Colon (tissue), 2 donors: ENCODE results near the gene RPTOR.

ENCODE experiments used
- FAIRE-seq: peaks from 2 replicates; lab custom pipeline; 2012; peaks lifted over from hg19 to GRCh38; lab: Jason Lieb, UNC
- donor health status: control.
- donor health status: control.

Gene RPTOR

GRCh38 chr17:80851277-80851925 lies 306.8 kb downstream of the RPTOR start:
- FAIRE-seq = no peak

DNA sequence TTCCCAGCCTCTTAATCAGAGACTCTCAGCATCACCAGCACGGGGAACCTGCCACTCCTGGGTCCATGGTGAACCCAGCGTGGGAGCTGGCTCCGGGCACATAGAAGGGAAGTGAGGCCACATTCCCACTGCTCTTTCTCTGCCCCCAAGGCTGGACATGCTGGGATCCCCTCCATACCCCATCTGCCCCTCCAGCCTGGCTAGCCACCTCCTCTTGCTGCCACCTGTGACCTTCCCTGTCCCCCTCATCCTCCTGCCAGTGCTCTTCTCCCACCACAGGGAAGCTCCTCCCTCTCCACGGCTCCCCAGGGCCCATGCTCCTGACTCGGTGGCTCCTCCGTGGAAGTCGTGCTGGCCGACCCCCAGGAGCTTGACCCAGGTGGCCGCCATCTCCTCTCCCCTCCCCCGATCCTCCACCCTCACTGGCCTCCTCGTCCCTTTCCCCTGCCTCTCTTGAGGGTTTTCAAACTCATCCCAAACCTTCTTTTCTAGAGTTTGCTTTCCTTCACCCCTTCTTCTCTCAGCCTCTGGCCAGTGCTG lies 307.9 kb downstream of the RPTOR start:
- FAIRE-seq = no peak

- FAIRE-seq = no peak
Measured at GRCh38 chr17:80853076-80853475, 308.4 kb downstream of the RPTOR start.

GRCh38 chr17:80854220-80854619 lies 309.6 kb downstream of the RPTOR start:
- FAIRE-seq = no peak

- FAIRE-seq = no peak
Measured at GRCh38 chr17:80855196-80855947, 310.7 kb downstream of the RPTOR start.

- FAIRE-seq = no peak
Measured at GRCh38 chr17:80855948-80856862, 311.6 kb downstream of the RPTOR start.

GRCh38 chr17:80856863-80857755 lies 312.5 kb downstream of the RPTOR start:
- no peak for FAIRE-seq

GRCh38 chr17:80857756-80858171 lies 313.1 kb downstream of the RPTOR start:
- FAIRE-seq = no peak

DNA sequence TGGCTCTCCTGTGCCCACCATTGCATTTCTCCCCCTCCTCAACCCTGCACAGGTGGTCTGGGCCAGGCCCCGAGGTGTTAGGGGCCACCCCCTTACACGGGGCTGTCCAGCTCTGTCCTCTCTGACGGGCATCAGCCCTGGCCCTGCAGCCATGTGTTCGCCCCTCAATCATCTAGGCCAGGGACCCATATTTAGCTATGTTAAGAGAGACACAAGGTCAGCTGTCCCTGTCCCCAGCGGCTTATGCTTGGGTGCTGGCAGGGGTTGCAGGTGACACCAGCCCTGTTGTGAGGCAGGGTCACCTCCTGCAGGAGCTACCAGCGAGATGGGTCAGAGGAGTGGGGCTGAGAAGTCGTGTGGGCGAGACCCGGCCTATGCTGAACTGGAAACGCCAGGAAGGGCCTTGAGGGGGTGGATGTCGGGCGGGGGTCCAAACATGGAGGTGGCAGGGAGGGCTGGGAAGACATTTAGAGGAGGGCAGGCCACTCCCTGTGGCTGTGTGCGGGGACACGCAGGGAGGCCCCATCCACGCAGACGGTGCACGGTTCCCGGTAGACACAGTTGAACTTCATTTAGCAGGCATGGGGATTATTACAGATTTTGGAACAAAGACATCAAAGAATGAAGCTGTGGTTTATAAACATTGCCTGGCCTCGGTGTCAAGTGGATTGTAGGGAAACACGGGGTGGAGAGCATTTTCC lies 313.8 kb downstream of the RPTOR start:
- FAIRE-seq = no peak

DNA sequence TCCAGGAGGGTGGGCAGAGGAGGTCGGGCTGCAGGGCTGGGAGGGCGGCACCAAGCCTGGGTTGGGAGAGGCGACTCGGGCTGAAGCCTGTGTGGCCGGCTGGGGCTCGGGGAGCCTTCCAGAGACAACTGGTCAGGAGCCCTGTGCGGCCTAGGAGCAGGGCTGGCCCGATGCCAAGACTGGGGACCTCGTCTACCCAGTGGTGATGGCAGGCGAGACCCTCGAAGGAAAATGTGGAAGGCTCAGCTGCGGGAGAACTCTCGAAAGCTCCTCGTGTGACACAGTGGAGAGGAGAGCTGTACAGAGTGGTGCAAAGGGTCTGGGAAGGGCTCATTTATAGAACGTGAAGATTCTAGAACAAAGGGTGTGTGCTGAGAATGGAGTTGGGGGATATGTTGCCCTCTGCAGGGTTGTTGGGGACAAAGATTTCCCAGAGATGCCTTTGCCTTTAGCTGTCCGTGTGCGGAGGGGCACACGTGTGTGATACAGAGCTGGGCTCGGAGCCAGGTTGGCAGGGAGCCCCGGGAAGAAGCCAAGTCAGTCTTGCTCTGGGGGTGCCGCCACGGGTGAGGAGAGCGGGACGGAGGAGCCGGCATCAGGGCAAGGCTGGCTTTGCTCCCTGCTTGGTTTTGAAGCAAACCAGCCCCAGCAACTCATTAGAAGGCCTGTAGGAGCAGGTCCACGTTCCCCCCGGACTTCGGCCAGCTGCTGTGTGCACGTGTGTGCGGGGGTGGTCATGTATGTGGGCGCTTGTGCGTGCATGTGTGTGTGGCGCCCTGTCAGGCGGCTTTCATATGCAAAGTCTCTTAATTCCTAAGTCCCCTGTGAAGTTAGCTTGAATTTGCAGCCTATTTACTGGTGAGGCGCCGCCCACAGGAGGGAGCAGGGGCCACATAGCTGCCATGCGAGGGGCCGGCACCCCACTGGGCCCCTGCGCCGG lies 314.6 kb downstream of the RPTOR start:
- FAIRE-seq = no peak

DNA sequence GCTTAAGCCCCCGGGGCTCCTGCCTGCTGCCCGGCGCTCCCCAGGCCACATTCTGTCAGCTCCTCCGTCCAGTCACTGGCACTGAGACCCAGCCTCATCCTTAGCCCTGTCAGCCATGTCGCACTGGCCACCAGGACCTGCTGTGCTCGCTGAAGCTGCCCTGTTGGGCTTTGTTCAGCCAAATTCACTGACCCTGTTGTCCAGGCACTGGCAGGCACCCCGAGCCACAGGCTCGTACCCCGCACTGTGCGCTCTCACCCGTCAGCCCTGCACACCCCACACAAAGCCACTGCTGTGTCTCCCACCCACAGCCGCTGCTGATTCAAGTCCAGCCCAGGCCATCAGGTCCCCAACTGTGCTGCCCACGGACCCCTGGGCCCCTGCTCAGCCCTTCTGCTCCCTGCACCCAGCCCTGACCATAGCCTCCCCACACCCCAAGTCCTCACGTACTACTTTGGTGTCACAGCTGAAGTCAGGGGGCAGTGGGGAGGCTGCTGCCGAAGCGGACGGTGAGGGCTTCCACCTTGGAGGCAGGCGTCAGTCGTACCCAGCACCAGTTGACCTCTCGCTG lies 315.5 kb downstream of the RPTOR start:
- FAIRE-seq = no peak

DNA sequence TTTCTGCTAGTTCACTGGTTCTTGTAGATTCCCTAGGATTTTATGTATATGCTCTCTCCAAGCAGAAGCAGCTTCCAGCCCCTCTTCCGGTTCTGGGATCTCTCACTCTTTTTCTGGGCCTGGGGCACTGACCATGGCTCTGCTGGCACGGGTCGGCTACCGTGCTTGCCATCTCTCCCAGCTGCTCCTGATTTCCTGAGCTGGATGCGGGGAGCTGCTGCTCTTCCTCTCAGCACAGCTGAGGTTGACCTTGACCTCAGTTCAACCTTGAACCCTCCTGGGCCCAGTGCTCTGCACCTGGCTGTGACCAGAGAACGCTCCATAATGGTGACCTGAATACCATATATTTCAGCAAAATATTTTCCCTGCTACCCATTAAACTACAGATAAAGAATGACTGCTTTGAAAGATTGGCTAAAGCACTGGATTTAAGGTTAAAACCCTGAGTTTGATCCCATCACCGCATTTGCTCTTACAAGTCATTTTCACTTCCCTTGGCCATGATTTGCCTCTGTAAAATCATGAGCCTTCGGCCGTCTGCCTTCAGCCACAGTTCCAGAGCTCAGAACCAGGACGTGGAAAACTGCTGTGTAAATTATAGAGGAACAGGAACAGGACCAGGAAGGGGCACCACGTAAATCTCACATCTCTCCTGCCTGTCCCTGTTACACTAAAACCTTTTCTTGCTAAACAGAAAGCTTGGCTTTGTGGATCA lies 316.2 kb downstream of the RPTOR start:
- FAIRE-seq = no peak

DNA sequence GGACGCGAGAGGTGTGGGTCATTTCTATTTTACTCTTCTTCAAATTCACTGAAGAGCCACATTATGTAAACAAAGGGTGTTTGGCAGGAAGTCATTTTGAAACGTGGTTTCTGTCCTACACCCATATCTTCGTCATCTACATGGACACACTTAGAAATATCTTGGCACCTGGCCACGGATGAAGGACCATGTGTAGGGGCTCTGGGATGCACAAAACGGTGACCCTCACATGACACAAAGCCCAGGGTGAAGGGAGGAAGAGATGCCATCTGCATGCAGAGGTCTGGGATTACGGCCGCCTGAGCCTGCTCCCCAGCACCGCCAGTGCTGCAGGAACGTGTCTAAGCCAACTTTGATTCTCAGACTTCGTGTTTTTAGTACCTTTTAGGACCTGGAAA lies 316.8 kb downstream of the RPTOR start:
- FAIRE-seq = no peak

GRCh38 chr17:80861892-80862291 lies 317.3 kb downstream of the RPTOR start:
- no peak for FAIRE-seq

GRCh38 chr17:80862481-80862961 lies 317.9 kb downstream of the RPTOR start:
- FAIRE-seq = no peak

DNA sequence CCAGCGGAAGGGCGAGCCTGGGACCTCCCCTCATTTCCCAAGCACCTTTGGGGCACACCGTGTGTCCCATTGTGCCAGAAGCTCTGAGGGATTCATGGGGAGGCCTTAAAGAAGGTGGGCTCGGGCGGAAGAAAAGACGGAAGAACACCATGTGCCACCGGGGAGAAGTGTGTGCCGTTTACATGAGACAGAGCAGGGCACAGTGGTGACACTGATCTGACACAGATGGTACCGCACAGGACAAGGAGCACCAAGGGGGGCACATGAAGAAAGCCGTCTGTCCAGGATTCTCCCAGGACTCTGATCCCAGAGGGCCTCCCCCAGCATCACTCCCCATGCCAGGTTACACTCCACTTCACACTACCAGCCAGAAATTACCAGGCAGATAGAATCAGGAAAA lies 318.3 kb downstream of the RPTOR start:
- no peak for FAIRE-seq

DNA sequence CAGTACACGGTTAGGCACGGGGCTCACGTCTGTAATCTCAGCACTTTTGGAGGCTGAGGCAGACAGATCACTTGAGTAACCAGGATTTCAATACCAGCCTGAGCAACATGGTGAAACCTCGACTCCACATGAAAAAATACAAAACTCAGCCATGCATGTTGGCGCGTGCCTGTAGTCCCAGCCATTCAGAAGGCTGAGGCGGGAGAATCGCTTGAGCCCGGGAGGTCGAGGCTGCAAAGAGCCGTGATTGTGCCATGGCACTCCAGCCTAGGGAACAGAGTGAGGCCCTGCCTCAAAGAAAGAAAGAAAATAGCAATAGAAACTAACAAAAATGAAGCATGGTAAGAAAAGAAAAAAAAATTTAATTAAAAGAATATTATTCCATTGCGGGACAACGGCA lies 319.0 kb downstream of the RPTOR start:
- FAIRE-seq = no peak

DNA sequence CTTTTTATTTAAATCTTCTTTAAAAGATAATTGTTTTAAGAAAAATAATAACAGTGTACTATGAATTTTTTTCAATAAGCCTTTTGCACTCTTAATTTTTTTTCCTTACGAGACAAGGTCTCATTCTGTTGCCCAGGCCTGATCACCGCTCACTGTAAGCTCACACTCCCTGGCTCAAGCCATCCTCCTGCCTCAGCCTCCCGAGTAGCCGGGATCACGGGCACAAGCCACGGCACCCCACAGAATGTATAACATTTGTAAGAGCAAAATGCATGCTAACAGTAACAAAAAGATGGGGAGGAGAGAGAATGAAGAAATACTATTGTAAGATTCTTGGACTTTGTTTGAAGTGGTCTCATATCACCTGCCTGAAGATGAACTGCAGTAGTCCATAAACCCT lies 320.1 kb downstream of the RPTOR start:
- no peak for FAIRE-seq
